Measurements from ENCODE around the gene VPS8.

VPS8 gene

GRCh38 chr3:184815046-184815930, 3.3 kb downstream of the VPS8 start:
- DNase-seq = no peak

- no peak for DNase-seq
Observed at GRCh38 chr3:184816614-184817013, 4.6 kb downstream of the VPS8 start.

GRCh38 chr3:184820525-184820924, 8.6 kb downstream of the VPS8 start:
- DNase-seq = no peak

GRCh38 chr3:184821034-184821433, 9.1 kb downstream of the VPS8 start:
- no peak for DNase-seq

- DNase-seq = no peak
Observed at GRCh38 chr3:184822081-184822480, 10.1 kb downstream of the VPS8 start.

GRCh38 chr3:184822654-184823053, 10.7 kb downstream of the VPS8 start:
- no peak for DNase-seq

GRCh38 chr3:184823990-184824389, 12.0 kb downstream of the VPS8 start:
- DNase-seq = no peak

- DNase-seq = no peak
Observed at GRCh38 chr3:184825121-184825820, 13.3 kb downstream of the VPS8 start.

- DNase-seq = no peak
Observed at GRCh38 chr3:184827572-184827971, 15.6 kb downstream of the VPS8 start.

GRCh38 chr3:184832044-184832443, 20.1 kb downstream of the VPS8 start:
- no peak for DNase-seq

- DNase-seq = no peak
Observed at GRCh38 chr3:184832903-184833302, 20.9 kb downstream of the VPS8 start.

GRCh38 chr3:184836090-184836822, 24.3 kb downstream of the VPS8 start:
- no peak for DNase-seq

- no peak for DNase-seq
Observed at GRCh38 chr3:184842433-184842832, 30.5 kb downstream of the VPS8 start.

GRCh38 chr3:184845819-184846218, 33.9 kb downstream of the VPS8 start:
- DNase-seq = no peak

- DNase-seq = no peak
Observed at GRCh38 chr3:184846496-184846895, 34.5 kb downstream of the VPS8 start.

- DNase-seq = no peak
Observed at GRCh38 chr3:184848934-184849333, 37.0 kb downstream of the VPS8 start.

GRCh38 chr3:184850201-184850600, 38.2 kb downstream of the VPS8 start:
- no peak for DNase-seq

GRCh38 chr3:184857099-184857498, 45.1 kb downstream of the VPS8 start:
- no peak for DNase-seq

GRCh38 chr3:184864000-184864399, 52.0 kb downstream of the VPS8 start:
- peak in 1 of 2 donors; percentile 0 for DNase-seq

- DNase-seq = no peak
Observed at GRCh38 chr3:184868477-184868876, 56.5 kb downstream of the VPS8 start.

GRCh38 chr3:184872200-184872599, 60.2 kb downstream of the VPS8 start:
- DNase-seq = no peak

GRCh38 chr3:184873141-184873540, 61.2 kb downstream of the VPS8 start:
- DNase-seq = no peak
